Effector CD8-positive, alpha-beta T cell (primary cell): ENCODE data around the gene SPIRE1.
"Not testable (repeated sequence)": the region's sequence is repeated elsewhere in the genome, so short reads cannot be mapped to it uniquely, and the experiment has no call there.

ENCODE experiments used
- DNase-seq: peaks from one replicate; lab custom pipeline; 2025; lab: John Stamatoyannopoulos, UW

SPIRE1 gene

DNA sequence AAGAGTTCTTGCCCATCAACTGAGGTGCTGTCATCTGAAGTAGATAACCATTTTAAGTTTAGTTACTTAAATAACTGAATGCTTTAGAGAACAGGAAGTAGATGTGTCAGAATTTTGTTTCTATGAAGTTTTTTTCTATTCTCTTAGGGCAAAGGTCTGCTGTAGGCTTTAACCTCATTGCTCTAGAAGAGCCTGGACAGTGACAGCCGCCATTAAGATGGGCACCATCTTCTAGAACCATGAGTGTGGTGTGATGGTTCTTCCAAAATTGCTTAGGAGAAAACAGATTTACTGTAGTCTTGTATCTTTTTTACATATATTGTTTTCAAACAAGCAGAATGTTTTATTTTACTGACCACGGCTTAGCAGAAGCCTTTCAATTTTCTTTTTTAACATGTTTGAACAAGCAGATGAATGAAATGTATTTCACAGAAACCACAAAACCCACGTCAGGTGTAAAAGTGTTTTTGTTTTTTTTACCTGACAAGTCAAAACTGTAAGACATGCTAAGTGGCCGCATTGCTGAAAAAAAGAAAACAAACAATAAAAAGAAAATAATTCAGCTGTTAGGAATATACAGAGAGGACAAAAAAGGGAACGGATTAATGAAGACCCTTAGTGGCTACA, 172.3 kb downstream of the SPIRE1 start:
- no peak for DNase-seq

DNA sequence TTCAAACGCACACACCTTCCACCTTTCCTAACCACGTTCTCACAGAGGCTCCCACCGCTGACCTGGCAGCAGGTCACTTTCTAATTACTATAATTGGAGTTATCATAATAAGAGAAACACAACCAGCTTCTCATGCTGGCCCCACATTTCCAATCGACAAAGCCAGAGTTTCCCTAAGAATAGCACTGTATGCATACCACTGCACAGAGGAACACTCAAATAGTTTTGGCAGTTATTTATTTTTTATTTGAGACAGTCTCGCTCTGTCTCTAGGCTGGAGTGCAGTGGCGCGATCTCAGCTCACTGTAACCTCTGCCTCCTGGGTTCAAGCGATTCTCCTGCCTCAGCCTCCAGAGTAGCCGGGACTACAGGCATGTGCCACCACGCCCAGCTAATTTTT, 176.0 kb downstream of the SPIRE1 start:
- not testable (repeated sequence) for DNase-seq

GRCh38 chr18:12479982-12480381, 177.9 kb downstream of the SPIRE1 start:
- no peak for DNase-seq

- DNase-seq, result no peak
These were observed 178.4 kb downstream of the SPIRE1 start for GRCh38 chr18:12479536-12479935.

DNA sequence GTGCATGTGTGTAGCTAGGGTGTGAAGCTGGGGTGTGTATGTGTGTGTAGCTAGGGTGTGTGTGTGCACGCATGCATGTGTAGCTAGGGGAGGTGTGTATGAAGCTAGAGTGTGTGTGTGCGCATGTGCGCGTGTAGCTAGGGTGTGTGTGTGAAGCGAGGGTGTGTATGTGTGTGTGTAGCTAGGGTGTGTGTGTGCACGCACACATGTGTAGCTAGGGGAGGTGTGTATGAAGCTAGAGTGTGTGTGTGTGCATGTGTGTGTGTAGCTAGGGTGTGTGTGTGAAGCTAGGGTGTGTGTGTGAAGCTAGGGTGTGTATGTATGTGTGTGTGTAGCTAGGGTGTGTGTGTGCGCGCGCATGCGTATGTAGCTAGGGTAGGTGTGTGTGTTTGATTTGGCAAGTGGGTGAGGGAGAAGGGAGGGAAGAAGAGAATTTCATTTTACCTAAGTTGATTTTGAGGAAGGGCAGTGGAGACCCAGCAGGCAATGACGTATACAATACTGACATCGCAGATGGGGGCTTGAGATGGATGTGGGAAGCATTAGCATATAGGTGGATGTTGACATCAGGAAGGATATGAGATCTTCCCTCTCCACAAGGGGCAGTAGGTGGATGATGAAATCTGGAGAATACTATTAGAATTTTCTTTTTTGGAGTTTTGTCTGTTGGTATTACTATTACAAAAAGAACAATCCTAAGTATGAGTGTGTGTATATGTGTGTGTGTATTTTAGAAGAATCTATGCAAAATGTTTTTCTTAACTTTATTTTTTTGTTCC, 179.4 kb downstream of the SPIRE1 start:
- no peak for DNase-seq

GRCh38 chr18:12477606-12478005, 180.3 kb downstream of the SPIRE1 start:
- no peak for DNase-seq

DNA sequence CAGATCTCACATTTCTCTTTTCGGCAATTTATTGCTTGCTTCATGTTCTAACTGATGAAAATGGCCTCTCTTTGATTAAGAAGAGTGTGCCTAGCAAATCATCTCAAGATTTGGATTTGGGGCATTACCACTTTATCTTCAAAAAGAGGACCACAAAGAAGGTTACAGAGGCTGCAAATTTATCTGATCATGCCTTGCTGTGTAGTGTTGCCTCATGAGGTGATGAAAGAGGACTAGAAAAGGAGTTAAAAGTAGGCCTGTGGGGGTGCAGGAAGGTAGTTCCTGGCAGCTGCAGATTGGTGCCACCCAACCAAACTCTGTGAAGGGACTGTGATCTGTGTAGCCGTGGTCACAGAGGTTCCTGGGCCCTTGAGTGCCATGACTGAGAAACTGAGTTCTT, 181.0 kb downstream of the SPIRE1 start:
- no peak for DNase-seq

GRCh38 chr18:12474876-12475275, 183.0 kb downstream of the SPIRE1 start:
- no peak for DNase-seq

- DNase-seq, result no peak
These were observed 183.8 kb downstream of the SPIRE1 start for GRCh38 chr18:12474146-12474545.

- no peak for DNase-seq
These were observed 187.4 kb downstream of the SPIRE1 start for GRCh38 chr18:12470382-12471075.

DNA sequence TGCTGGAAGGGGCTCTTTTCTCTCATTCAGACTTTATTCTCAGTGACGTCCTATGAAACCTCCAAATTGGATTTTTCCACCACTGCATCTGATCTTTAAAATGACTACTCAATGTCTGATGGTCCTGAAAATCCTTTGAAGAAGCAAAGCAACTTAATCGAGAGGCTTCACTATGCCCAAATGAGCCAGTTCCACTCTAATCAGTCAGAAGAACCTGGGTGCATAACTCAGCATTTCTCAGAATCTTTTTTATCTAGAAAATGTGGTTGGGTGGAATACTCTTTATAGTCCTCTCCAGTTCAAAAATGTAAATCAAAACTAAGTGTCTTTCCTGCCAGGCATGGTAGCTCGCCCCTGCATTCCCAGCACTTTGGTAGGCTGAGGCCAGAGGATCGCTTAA, 189.5 kb downstream of the SPIRE1 start:
- DNase-seq, result no peak

DNA sequence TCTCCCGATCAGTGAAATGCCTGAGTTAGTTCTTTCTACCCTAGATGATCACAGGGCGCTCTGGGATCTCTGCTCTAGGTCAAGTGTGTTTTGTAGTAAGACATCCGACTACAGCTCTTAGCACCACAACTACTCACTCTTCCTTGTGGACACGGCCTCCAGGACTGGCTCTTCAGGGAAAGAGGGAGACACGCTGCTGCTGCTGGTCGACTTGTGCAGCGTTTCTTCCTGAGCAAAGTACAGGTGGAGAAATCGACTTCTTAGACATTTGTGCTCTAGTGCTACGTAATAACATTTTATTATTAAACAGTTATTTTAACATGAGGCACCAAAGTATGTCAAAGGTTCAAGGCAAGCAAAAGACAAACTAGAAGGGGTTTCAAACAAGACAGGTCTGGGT, 193.2 kb downstream of the SPIRE1 start:
- no peak for DNase-seq

GRCh38 chr18:12463191-12463590, 194.7 kb downstream of the SPIRE1 start:
- DNase-seq, result no peak

- no peak for DNase-seq
These were observed 195.7 kb downstream of the SPIRE1 start for GRCh38 chr18:12462242-12462641.

DNA sequence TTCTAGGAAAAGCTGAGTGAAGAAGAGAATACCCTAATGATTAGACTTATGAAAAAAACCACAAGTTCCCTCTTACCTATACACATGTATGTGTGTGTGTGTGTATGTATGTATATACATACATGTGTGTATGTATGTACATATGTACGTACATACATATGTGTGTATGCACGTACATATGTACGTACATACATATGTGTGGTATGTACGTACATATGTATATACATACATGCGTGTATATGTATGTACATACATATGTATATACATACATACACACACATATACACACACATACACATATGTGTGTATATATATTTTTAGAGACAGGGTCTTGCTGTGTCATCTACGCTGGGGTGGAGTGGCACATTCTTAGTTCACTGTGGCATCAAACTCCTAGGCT, 196.6 kb downstream of the SPIRE1 start:
- DNase-seq, result no peak

DNA sequence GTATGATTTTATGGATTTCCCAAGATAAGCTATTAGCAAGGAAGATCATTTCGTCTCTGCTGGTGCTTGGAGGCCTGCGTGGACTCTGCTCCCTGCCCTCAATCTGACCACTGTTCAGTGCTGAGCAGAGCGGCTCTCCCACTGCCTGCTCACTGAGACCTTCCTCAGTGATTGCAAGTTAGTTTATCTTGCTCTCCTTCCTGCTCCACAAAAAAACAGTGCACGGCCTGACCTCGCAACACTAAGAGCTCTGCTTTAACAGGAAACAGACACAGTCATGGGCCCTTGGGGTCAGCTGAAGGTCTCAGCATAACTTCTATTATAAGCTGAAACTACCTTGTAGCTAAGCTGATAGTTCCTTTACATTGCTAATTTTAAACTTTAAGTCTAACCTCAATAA, 197.0 kb downstream of the SPIRE1 start:
- DNase-seq, result no peak

- no peak for DNase-seq
These were observed 199.1 kb downstream of the SPIRE1 start for GRCh38 chr18:12458771-12459170.

DNA sequence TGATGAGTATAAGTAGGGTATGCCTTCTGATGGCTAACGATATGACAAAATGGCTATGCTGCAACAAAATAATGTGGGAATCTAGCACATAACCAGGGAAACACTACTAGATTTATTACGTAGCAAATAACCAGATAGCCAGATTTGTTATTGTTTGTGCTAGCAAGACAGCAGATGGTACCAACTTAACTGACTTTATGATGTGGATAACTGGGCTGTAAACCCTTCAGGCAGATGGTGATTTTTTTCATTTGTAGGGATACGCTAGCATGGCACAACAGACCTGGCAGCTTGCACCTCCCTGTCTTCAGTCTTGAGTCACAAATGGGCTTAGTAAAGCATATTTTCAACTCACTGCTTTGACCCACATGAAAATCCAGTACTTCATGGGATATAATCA, 201.5 kb downstream of the SPIRE1 start:
- no peak for DNase-seq

- DNase-seq, result no peak
These were observed 202.4 kb downstream of the SPIRE1 start for GRCh38 chr18:12455496-12455895.

- no peak for DNase-seq
These were observed 205.1 kb downstream of the SPIRE1 start for GRCh38 chr18:12452784-12453183.

DNA sequence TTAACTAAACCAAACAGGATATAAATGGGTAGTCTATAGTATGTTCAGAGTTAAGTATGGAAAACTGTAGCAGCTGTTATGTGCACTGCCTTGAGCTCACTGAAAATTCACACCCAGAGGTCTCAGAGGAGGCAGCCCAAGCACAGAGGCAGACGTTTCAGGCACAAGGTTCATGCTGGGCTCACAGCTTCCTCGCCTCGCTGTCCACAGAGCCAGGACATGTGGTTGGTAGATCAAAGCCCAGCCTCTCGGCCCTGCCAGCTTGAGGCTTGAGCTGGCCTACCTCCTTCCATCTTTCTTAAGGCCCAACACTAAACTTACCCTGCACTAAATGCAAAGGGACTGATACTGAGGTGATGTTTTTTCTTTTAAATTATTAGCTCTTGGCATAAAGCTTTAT, 206.5 kb downstream of the SPIRE1 start:
- no peak for DNase-seq

DNA sequence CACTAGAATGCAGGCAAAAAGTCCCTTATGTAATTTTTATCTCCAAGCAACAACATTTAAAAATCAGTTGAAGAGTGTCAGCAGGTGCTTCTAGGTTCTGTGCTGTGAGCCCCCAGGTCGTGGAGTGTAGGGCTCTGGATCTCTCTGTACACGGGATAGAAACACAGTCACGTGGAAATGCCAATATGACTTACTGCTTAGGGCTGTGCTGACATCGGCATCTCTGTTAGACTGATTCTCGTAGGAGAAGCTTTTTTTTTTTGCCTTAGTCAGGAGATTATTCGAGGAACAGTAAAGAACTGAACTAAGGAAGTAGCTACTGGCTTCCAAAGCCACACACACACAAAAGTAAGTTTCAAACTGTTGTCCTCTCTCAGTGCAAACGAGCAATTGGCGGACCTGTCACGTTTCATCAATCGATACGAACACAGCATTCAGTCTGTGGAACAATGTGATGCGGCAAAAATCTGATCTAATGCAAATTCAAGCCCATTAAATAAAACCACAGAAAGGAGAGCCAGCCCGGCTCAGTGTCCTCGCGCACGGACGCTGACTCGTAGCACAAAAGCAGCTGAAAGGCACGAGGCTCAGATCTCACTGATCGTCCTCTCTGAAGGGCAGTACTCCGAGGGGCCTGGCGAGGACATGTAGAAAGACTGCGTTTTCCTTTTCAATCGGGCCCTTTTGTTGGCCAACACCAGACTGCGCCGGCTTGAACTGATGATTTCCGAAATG, 208.7 kb downstream of the SPIRE1 start:
- no peak for DNase-seq
